ENCODE results near the gene ACTR1A. TPM values are rescaled to one million over a fixed set of nuclear protein-coding genes. Genes with fewer than 3 reads are reported as not detected.
"Not testable (repeated sequence)": the region's sequence is repeated elsewhere in the genome, so short reads cannot be mapped to it uniquely, and the experiment has no call there.

ACTR1A gene
- total and polyA plus RNA-seq, 4 experiments from 2014 or later, result 54.9 to 72.3 (median 65.0) TPM

- H3K9me3 ChIP-seq (ENCODE audit: control insufficient read depth in 1 of 2, low read length in 2 of 2), result no peaks in the 10 kb centered on the region
- intact Hi-C loops (cut with micrococcal nuclease), result no loop called here
- Mint-ChIP-seq H3K27me3 (no peaks in the 10 kb centered on the region), H3K4me1 (peaks cover 17 to 36% (median 23%) of the 10 kb centered on the region in 4 donors), H3K4me3 (no peak overlapping the region), H3K27ac (no peak overlapping the region), H3K9me3 (peaks cover 0 to 2% (median 0%) of the 10 kb centered on the region in 8 donors), H3K36me3 (peaks cover 4 to 5% of the 10 kb centered on the region in 2 donors)
- no peak overlapping the region for H3K27ac ChIP-seq (ENCODE audit: low read depth, low read length)
- POLR2A ChIA-PET (ENCODE audit: partially characterized antibody), result interaction anchor here (1.0 to 5.6 kb wide), 2 partner anchors 7 to 26 kb away, joined by 4 to 126 read pairs; partner anchors contain the start of genes C10orf95 and CUEDC2
- no peaks in the 10 kb centered on the region for H3K27me3 ChIP-seq (ENCODE audit: insufficient read depth, low read length)
- H3K4me1 ChIP-seq (ENCODE audit: insufficient read depth, low read length), result peaks cover 16% of the 10 kb centered on the region
- no peak overlapping the region for H3K4me3 ChIP-seq (ENCODE audit: low read length in 2 of 2)
- DNase-seq, result no peak
- CTCF ChIA-PET (ENCODE audit: partially characterized antibody), result no interaction called here
- no peaks in the 10 kb centered on the region for H3K36me3 ChIP-seq (ENCODE audit: insufficient read depth, low read length)
These were observed 43.9 kb downstream of the ACTR1A start for GRCh38 chr10:102458656-102459055.

GRCh38 chr10:102457591-102458150, 44.8 kb downstream of the ACTR1A start:
- no peaks in the 10 kb centered on the region for H3K27me3 Mint-ChIP-seq
- H3K27ac ChIP-seq (ENCODE audit: low read depth, low read length), result no peak overlapping the region
- peaks cover 0 to 2% (median 0%) of the 10 kb centered on the region in 8 donors for H3K9me3 Mint-ChIP-seq
- no peaks in the 10 kb centered on the region for H3K9me3 ChIP-seq (ENCODE audit: control insufficient read depth in 1 of 2, low read length in 2 of 2)
- POLR2A ChIA-PET (ENCODE audit: partially characterized antibody), result interaction anchor here (2.1 kb wide), 1 partner anchor 37 kb away, joined by 7 read pairs; the partner anchor contains the start of gene FBXL15
- CTCF ChIA-PET (ENCODE audit: partially characterized antibody), result interaction anchor here (1.1 kb wide), 2 partner anchors 21 to 286 kb away, joined by 3 to 4 read pairs; no protein-coding TSS in a partner anchor
- H3K36me3 Mint-ChIP-seq, result peaks cover 8% of the 10 kb centered on the region in 2 donors
- H3K36me3 ChIP-seq (ENCODE audit: insufficient read depth, low read length), result peaks cover 4% of the 10 kb centered on the region
- no peak overlapping the region for H3K4me3 ChIP-seq (ENCODE audit: low read length in 2 of 2)
- H3K27ac Mint-ChIP-seq, result peak overlapping the region in 4 of 7 donors; percentile 36 to 59 (median 54)
- H3K4me3 Mint-ChIP-seq, result no peak overlapping the region
- peaks cover 20% of the 10 kb centered on the region for H3K4me1 ChIP-seq (ENCODE audit: insufficient read depth, low read length)
- peaks cover 21 to 36% (median 24%) of the 10 kb centered on the region in 4 donors for H3K4me1 Mint-ChIP-seq
- H3K27me3 ChIP-seq (ENCODE audit: insufficient read depth, low read length), result no peaks in the 10 kb centered on the region
- intact Hi-C loops (cut with micrococcal nuclease), result no loop called here
- DNase-seq, result no peak

- CTCF ChIA-PET (ENCODE audit: partially characterized antibody), result no interaction called here
These were observed 46.5 kb downstream of the ACTR1A start for GRCh38 chr10:102455893-102456471.

GRCh38 chr10:102454662-102455487, 47.6 kb downstream of the ACTR1A start:
- intact Hi-C loops (cut with micrococcal nuclease), result not testable (repeated sequence)

More at GRCh38 chr10:102455893-102456471, 46.5 kb downstream of the ACTR1A start:
- no peak overlapping the region for H3K4me3 ChIP-seq (ENCODE audit: low read length in 2 of 2)
- H3K4me3 Mint-ChIP-seq, result no peak overlapping the region
- peaks cover 10 to 37% (median 21%) of the 10 kb centered on the region in 4 donors for H3K4me1 Mint-ChIP-seq
- intact Hi-C loops (cut with micrococcal nuclease), result no loop called here
- no peaks in the 10 kb centered on the region for H3K9me3 ChIP-seq (ENCODE audit: control insufficient read depth in 1 of 2, low read length in 2 of 2)
- H3K4me1 ChIP-seq (ENCODE audit: insufficient read depth, low read length), result peaks cover 23% of the 10 kb centered on the region
- no peak overlapping the region for H3K27ac ChIP-seq (ENCODE audit: low read depth, low read length)
- peak overlapping the region in 1 of 7 donors; percentile 77 for H3K27ac Mint-ChIP-seq
- no peaks in the 10 kb centered on the region for H3K27me3 Mint-ChIP-seq
- no peak for DNase-seq
- no peaks in the 10 kb centered on the region for H3K27me3 ChIP-seq (ENCODE audit: insufficient read depth, low read length)
- peaks cover 5% of the 10 kb centered on the region for H3K36me3 ChIP-seq (ENCODE audit: insufficient read depth, low read length)
- peaks cover 0 to 2% (median 0%) of the 10 kb centered on the region in 8 donors for H3K9me3 Mint-ChIP-seq
- POLR2A ChIA-PET (ENCODE audit: partially characterized antibody), result interaction anchor here (2.1 kb wide), 1 partner anchor 35 kb away, joined by 7 read pairs; the partner anchor contains the start of gene FBXL15
- H3K36me3 Mint-ChIP-seq, result peaks cover 8 to 17% of the 10 kb centered on the region in 2 donors

GRCh38 chr10:102453502-102453901, 49.0 kb downstream of the ACTR1A start:
- DNase-seq, result no peak
- Mint-ChIP-seq H3K4me3 (peak overlapping the region in 1 of 8 donors; percentile 42), H3K4me1 (peaks cover 10 to 31% (median 23%) of the 10 kb centered on the region in 4 donors), H3K27ac (peak overlapping the region in 1 of 7 donors; percentile 77), H3K27me3 (no peaks in the 10 kb centered on the region), H3K9me3 (no peaks in the 10 kb centered on the region), H3K36me3 (peaks cover 8 to 22% of the 10 kb centered on the region in 2 donors)
- Histone ChIP-seq H3K27me3 (ENCODE audit: insufficient read depth, low read length) (no peaks in the 10 kb centered on the region), H3K9me3 (ENCODE audit: control insufficient read depth in 1 of 2, low read length in 2 of 2) (no peaks in the 10 kb centered on the region), H3K36me3 (ENCODE audit: insufficient read depth, low read length) (peaks cover 5% of the 10 kb centered on the region), H3K4me3 (ENCODE audit: low read length in 2 of 2) (no peak overlapping the region), H3K27ac (ENCODE audit: low read depth, low read length) (no peak overlapping the region), H3K4me1 (ENCODE audit: insufficient read depth, low read length) (peaks cover 23% of the 10 kb centered on the region)
- ChIA-PET CTCF (ENCODE audit: partially characterized antibody) (interaction anchor here (4.4 kb wide), 1 partner anchor 55 kb away, joined by 20 read pairs; no protein-coding TSS in a partner anchor), POLR2A (ENCODE audit: partially characterized antibody) (interaction anchor here (0.7 to 5.9 kb wide), 2 partner anchors 8 to 20 kb away, joined by 3 to 126 read pairs; no protein-coding TSS in a partner anchor)
- intact Hi-C loops (cut with micrococcal nuclease), result no loop called here

More at GRCh38 chr10:102454662-102455487, 47.6 kb downstream of the ACTR1A start:
- peaks cover 8 to 20% of the 10 kb centered on the region in 2 donors for H3K36me3 Mint-ChIP-seq
- POLR2A ChIA-PET (ENCODE audit: partially characterized antibody); H3K36me3 ChIP-seq (ENCODE audit: insufficient read depth, low read length); H3K27me3 ChIP-seq (ENCODE audit: insufficient read depth, low read length); H3K9me3 Mint-ChIP-seq; H3K4me3 Mint-ChIP-seq; CTCF ChIA-PET (ENCODE audit: partially characterized antibody); DNase-seq; H3K4me3 ChIP-seq (ENCODE audit: low read length in 2 of 2); H3K9me3 ChIP-seq (ENCODE audit: control insufficient read depth in 1 of 2, low read length in 2 of 2); H3K27ac ChIP-seq (ENCODE audit: low read depth, low read length); H3K27me3 Mint-ChIP-seq: not testable (repeated sequence)
- peaks cover 18% of the 10 kb centered on the region for H3K4me1 ChIP-seq (ENCODE audit: insufficient read depth, low read length)
- H3K27ac Mint-ChIP-seq, result peak overlapping the region in 1 of 7 donors; percentile 42
- H3K4me1 Mint-ChIP-seq, result peaks cover 5 to 28% (median 18%) of the 10 kb centered on the region in 4 donors

- ChIA-PET POLR2A (ENCODE audit: partially characterized antibody) (interaction anchor here (3.8 to 7.5 kb wide), 6 partner anchors 8 to 58 kb away, joined by 41 to 186 read pairs (median 103); partner anchors contain the start of genes ACTR1A, CUEDC2, FBXL15 and NFKB2), CTCF (ENCODE audit: partially characterized antibody) (interaction anchor here (0.7 to 5.2 kb wide), 5 partner anchors 9 to 1036 kb away, joined by 3 to 23 read pairs (median 20); no protein-coding TSS in a partner anchor)
- H3K4me3 Mint-ChIP-seq, result peak overlapping the region in 5 of 8 donors; percentile 17 to 87 (median 62)
- peaks cover 8 to 22% of the 10 kb centered on the region in 2 donors for H3K36me3 Mint-ChIP-seq
- Histone ChIP-seq H3K4me3 (ENCODE audit: low read length in 2 of 2) (no peak overlapping the region), H3K9me3 (ENCODE audit: control insufficient read depth in 1 of 2, low read length in 2 of 2) (no peaks in the 10 kb centered on the region), H3K27ac (ENCODE audit: low read depth, low read length) (peak overlapping the region; percentile 10), H3K36me3 (ENCODE audit: insufficient read depth, low read length) (peaks cover 5% of the 10 kb centered on the region), H3K4me1 (ENCODE audit: insufficient read depth, low read length) (peaks cover 23% of the 10 kb centered on the region), H3K27me3 (ENCODE audit: insufficient read depth, low read length) (no peaks in the 10 kb centered on the region)
- DNase-seq, result peak in 1 of 5 donors; percentile 75
- peaks cover 10 to 31% (median 23%) of the 10 kb centered on the region in 4 donors for H3K4me1 Mint-ChIP-seq
- H3K27me3 Mint-ChIP-seq, result no peaks in the 10 kb centered on the region
- H3K27ac Mint-ChIP-seq, result peak overlapping the region; percentile 26 to 81 (median 76)
- no peaks in the 10 kb centered on the region for H3K9me3 Mint-ChIP-seq
- intact Hi-C loops (cut with micrococcal nuclease), result no loop called here
These were observed 49.7 kb downstream of the ACTR1A start for GRCh38 chr10:102452672-102453340.
